Fibroblast of mammary gland (primary cell): ENCODE data around the gene OPCML.

Experiments used
- DNase-seq: peaks from one replicate; pipeline ENCODE4 v3.0.0-alpha.2; 2010; ENCODE audit warnings: low read depth
- H3K4me3 ChIP-seq: 2 replicates; pipeline ENCODE4 v1.5.1; 2011; ENCODE audit warnings: low read depth, mild to moderate bottlenecking, low read length, moderate library complexity; ENCODE audit not compliant: control insufficient read depth
- TF ChIP-seq, protein P1 (sequence below): conservative IDR thresholded peaks from 2 replicates; pipeline ENCODE4 v1.5.1; 2011; ENCODE audit warnings: low read depth, low read length, inconsistent platforms; ENCODE audit not compliant: control insufficient read depth, insufficient read depth

OPCML gene

DNA sequence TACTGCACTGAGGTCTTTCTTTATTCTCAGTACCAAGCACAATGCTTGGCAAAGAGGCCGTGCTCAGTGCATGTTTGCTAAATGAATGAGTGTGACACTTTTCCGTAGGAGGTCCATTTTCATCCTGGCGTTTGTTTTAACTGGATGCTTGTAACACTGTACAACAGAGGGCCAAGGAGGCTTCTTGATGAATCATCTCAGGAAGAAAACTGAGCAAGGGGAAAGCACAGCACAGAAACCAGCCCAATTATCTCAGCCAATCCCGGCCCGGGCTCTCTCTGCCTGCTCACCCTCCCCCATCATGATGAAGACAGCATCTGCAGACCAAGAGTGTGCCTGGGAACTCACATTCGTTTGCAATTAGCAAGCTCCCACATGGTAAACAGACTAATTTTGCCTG lies 570.3 kb downstream of the OPCML start:
- no peak overlapping the region for H3K4me3 ChIP-seq
- TF ChIP-seq, protein P1, sequence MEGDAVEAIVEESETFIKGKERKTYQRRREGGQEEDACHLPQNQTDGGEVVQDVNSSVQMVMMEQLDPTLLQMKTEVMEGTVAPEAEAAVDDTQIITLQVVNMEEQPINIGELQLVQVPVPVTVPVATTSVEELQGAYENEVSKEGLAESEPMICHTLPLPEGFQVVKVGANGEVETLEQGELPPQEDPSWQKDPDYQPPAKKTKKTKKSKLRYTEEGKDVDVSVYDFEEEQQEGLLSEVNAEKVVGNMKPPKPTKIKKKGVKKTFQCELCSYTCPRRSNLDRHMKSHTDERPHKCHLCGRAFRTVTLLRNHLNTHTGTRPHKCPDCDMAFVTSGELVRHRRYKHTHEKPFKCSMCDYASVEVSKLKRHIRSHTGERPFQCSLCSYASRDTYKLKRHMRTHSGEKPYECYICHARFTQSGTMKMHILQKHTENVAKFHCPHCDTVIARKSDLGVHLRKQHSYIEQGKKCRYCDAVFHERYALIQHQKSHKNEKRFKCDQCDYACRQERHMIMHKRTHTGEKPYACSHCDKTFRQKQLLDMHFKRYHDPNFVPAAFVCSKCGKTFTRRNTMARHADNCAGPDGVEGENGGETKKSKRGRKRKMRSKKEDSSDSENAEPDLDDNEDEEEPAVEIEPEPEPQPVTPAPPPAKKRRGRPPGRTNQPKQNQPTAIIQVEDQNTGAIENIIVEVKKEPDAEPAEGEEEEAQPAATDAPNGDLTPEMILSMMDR: no peak
- DNase-seq: no peak

DNA sequence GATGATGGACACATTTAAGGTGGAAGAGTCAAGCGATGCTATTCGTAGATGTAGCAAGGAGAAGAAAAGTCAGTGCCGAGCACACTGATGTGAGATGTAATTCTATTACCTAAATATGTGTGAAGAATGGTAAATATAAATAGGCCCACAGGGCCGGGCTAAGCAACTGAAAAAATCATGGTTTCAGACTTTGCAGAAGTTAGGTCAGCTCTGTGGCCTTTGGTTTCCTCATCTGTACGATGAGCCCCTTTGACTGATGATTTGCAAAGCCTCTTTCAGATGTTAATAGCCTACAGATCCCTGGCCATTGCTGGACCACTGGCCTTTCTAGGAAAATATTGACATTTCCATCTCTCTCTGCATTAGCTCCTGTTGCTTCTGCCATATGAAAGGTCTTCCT lies 570.8 kb downstream of the OPCML start:
- no peak for DNase-seq
- TF ChIP-seq, protein P1: no peak
- no peak overlapping the region for H3K4me3 ChIP-seq

DNA sequence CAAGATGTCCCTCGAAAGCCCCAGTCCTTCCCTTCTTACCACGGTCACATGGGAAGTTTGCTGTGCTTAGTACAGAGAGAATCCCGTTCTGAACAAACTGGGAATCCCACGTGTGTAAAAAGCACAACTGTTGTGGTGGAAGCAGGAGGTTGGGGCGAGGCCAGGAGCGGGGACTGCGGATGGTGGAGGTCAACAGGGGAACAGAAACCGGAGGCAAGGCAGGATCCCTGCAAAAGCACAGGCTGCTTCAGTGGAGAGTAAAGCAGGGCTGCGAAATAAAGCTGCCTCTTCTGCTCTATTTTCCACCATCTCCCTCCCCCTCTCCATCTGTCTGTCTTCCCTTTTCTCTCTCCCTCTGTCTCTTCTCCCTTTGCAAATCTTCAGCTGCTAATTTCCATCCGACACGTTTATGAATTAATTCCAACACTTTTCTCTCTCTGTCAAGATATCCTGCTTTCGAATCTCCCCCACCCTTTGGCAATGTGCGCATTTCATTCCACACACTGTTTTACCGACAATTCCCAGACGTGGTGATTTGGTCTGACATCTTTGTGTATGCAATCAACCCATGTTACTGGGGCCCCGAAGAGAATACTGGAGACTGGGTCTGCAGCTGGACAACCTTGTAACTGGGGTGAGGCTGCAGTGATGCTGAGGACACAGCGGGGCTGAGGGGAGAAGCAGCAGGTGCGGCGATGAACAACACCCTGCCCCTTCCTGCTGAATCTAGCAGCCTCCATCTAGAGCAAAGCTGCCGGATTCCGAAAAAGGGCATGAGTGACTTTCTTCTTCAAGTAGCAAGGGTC lies 571.8 kb downstream of the OPCML start:
- DNase-seq: no peak
- TF ChIP-seq, protein P1: no peak

DNA sequence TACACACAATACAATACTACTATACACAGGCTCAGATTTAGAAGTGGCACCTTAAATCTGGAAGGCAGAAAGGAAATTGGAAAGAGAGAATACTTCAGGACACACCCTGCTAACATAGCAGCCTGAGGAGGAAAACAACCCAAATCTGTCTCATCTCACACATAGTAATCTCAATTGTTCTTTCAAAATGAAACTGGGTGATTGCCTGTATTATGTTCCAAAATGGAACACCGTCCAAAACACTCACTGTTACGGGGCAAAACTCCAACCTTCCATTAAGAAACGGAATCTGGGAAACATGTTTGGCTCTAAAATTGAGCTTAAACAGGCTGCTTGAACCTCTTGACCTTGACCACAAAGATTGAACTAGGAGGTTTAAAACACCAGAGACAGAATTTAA lies 572.6 kb downstream of the OPCML start:
- no peak overlapping the region for H3K4me3 ChIP-seq
- TF ChIP-seq, protein P1: no peak

More for the DNA sequence above, 571.8 kb downstream of the OPCML start:
- H3K4me3 ChIP-seq: no peak overlapping the region

DNA sequence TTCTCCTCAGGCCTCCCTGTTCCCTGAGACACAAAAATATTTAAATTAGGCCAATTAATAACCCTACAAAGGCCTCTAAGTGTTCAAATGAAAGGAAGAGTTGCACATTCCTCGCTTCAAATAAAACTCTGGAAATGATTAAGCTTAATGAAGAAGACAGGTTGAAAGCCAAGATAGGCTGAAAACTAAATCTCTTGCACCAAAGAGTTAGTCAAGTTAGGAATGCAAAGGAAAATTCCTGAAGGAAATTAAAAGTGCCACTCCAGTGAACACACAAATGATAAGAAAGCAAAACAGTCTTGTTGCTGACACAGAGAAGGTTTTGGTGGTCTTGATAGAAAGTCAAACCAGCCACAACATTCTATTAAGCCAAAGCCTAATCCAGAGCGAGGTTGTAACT lies 574.4 kb downstream of the OPCML start:
- TF ChIP-seq, protein P1: no peak
- DNase-seq: no peak
- no peak overlapping the region for H3K4me3 ChIP-seq

More for the DNA sequence above, 572.6 kb downstream of the OPCML start:
- DNase-seq: no peak

DNA sequence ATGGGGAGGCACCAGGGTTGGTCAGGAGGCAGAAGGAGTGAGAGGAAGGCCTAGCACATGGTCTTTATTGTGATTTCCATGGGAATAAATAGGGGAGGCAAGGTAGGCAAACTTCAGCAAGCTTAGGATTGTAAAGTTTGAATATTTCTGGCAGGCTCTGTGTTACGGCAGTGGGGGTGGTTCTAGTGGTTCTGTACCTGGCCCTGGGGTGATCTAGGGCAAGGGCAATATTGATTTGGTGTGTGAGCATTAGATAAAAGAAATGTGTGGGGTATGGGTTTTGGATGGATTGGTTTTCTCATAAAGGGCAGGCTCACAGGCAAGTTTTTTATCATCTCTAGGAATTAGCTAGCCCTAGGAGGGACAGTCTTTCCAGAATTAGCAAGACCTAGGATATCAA lies 584.0 kb downstream of the OPCML start:
- no peak for DNase-seq
- TF ChIP-seq, protein P1: no peak
- H3K4me3 ChIP-seq: no peak overlapping the region
